ENCODE measurements around the gene TSPYL1. TPM values are rescaled to one million over a fixed set of nuclear protein-coding genes. Genes with fewer than 3 reads are reported as not detected.

Gene TSPYL1
- total and polyA plus RNA-seq, 10 of the 15 experiments (the other 5 are each of a cell fraction or from before 2014, with no cell fraction given) = 22.9 to 44.1 (median 27.0) TPM

- Histone ChIP-seq H3K27ac (ENCODE audit: control insufficient read depth, insufficient read depth) (no peak overlapping the region), H3K36me3 (ENCODE audit: control insufficient read depth in 2 of 2, insufficient read depth in 2 of 2, low read length in 1 of 2) (no peaks in the 10 kb centered on the region; a peak in 1 of 4 replicates), H3K79me2 (ENCODE audit: control insufficient read depth, insufficient read depth, low read length) (no peaks in the 10 kb centered on the region), H3K4me2 (ENCODE audit: control insufficient read depth, insufficient read depth) (no peak overlapping the region), H3K9ac (ENCODE audit: control insufficient read depth, insufficient read depth, low read length) (no peak overlapping the region), H3K27me3 (replicated peaks in 1 of 2; ENCODE audit: control insufficient read depth in 2 of 2, insufficient read depth in 2 of 2, low read length in 1 of 2) (no peaks in the 10 kb centered on the region), H4K20me1 (ENCODE audit: control insufficient read depth, insufficient read depth) (no peaks in the 10 kb centered on the region), H3K4me3 (no peak overlapping the region), H3K9me3 (replicated peaks; ENCODE audit: control insufficient read depth, insufficient read depth, low read length) (no peaks in the 10 kb centered on the region), H2AFZ (ENCODE audit: control insufficient read depth, low read depth, low read length) (no peak overlapping the region), H3K4me1 (ENCODE audit: control insufficient read depth, insufficient read depth, low read length) (peaks cover under 1% of the 10 kb centered on the region; the same call in 1 of the 2 replicates)
- DNase-seq (ENCODE audit: low read depth, low spot score) (no peak), FAIRE-seq (no peak), ATAC-seq (no peak)
- TF ChIP-seq SPI1 (IDR thresholded peaks at IDR 0.05; ENCODE audit: borderline replicate concordance, insufficient read depth, low read depth, low read length) (no peak), WRNIP1 (IDR thresholded peaks at IDR 0.05; ENCODE audit: borderline replicate concordance, low read depth, low read length) (no peak), RCOR1 (conservative IDR thresholded peaks at IDR 0.05; ENCODE audit: low read depth, low read length) (no peak), YBX1 (IDR thresholded peaks at IDR 0.05) (no peak), EGR1 (IDR thresholded peaks at IDR 0.05; ENCODE audit: borderline replicate concordance in 1 of 2, low read depth in 2 of 2, low read length in 2 of 2) (no peak), HDAC2 (IDR thresholded peaks at IDR 0.05) (no peak), PKNOX1 (IDR thresholded peaks at IDR 0.05) (no peak), PML (IDR thresholded peaks at IDR 0.05; ENCODE audit: low read length) (no peak), SMAD1 (IDR thresholded peaks at IDR 0.05; ENCODE audit: low read depth, partially characterized antibody) (no peak), EED (IDR thresholded peaks at IDR 0.05; ENCODE audit: low read depth) (no peak), ELK1 (IDR thresholded peaks at IDR 0.05; ENCODE audit: low read depth, low read length) (no peak)
- TF ChIP-seq, protein P1, sequence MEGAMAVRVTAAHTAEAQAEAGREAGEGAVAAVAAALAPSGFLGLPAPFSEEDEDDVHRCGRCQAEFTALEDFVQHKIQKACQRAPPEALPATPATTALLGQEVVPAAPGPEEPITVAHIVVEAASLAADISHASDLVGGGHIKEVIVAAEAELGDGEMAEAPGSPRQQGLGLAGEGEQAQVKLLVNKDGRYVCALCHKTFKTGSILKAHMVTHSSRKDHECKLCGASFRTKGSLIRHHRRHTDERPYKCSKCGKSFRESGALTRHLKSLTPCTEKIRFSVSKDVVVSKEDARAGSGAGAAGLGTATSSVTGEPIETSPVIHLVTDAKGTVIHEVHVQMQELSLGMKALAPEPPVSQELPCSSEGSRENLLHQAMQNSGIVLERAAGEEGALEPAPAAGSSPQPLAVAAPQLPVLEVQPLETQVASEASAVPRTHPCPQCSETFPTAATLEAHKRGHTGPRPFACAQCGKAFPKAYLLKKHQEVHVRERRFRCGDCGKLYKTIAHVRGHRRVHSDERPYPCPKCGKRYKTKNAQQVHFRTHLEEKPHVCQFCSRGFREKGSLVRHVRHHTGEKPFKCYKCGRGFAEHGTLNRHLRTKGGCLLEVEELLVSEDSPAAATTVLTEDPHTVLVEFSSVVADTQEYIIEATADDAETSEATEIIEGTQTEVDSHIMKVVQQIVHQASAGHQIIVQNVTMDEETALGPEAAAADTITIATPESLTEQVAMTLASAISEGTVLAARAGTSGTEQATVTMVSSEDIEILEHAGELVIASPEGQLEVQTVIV (IDR thresholded peaks at IDR 0.05; ENCODE audit: borderline replicate concordance, partially characterized antibody) = no peak
- 50% methylated on average over 2 of the region's 2 CpGs for WGBS (ENCODE audit: insufficient coverage, insufficient replicate concordance, low lambda C conversion rate, missing lambda C conversion rate)
- ChIA-PET CTCF (no interaction called here), POLR2A (no interaction called here), SMC1A (ENCODE audit: uncharacterized antibody, unreplicated experiment) (no interaction called here), RAD21 (ENCODE audit: unreplicated experiment) (no interaction called here)
- intact Hi-C loops (cut with micrococcal nuclease; ENCODE audit: unreplicated experiment) = no loop called here
- in situ Hi-C loops (cut with MboI) = no loop called here
- BruUV-seq (replicated peaks) = no TSS peak
Observed at GRCh38 chr6:116309657-116310056, 29.9 kb upstream of the TSPYL1 start.
